ENCODE data around the gene SOBP.

DNA sequence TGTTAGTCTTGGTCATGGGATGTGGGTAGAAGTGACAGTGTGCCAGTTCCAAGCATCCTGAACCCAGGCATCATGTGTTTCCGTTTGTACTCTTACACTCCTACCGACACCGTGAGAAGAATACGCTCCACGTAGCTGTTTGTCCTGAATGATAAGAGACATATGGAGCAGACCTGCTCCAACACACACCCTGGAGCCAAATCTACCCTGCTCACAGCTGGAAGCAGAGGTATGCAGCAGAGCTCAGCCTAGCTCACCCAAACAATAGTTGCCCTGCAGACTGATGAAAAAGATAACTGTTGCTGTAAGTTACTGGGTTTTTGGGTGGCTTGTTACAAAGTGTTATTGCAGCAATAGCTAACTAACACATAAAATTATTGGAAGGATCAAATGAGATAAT, 16.3 kb upstream of the SOBP start:
- TF ChIP-seq POLR2AphosphoS5 (IDR thresholded peaks at IDR 0.05) (no peak), CTCF (IDR thresholded peaks at IDR 0.05) (no peak), POLR2A (IDR thresholded peaks at IDR 0.05) (no peak)

Data from breast epithelium (tissue), 3 donors.